BLaER1 (cell line): ENCODE measurements around the gene UGT1A10.

Source experiments
- H3K27ac ChIP-seq: shearing (Covaris generic); formaldehyde crosslinking; 2 replicates; pipeline ENCODE4 v1.8.1; 2022
- H3K27me3 ChIP-seq: shearing (Covaris generic); formaldehyde crosslinking; 2 replicates; pipeline ENCODE4 v1.8.1; 2022
- H3K36me3 ChIP-seq: shearing (Covaris generic); formaldehyde crosslinking; 2 replicates; pipeline ENCODE4 v1.8.1; 2022
- H3K4me1 ChIP-seq: shearing (Covaris generic); formaldehyde crosslinking; 2 replicates; pipeline ENCODE4 v1.8.1; 2022
- H3K4me2 ChIP-seq: shearing (Covaris generic); formaldehyde crosslinking; 2 replicates; pipeline ENCODE4 v1.8.1; 2022
- H3K4me3 ChIP-seq: shearing (Covaris generic); formaldehyde crosslinking; 2 replicates; pipeline ENCODE4 v1.8.1; 2022
- H3K9ac ChIP-seq: shearing (Covaris generic); formaldehyde crosslinking; 2 replicates; pipeline ENCODE4 v1.8.1; 2022
- H3K9me3 ChIP-seq: shearing (Covaris generic); formaldehyde crosslinking; 2 replicates; pipeline ENCODE4 v1.8.1; 2022
- H4K20me1 ChIP-seq: shearing (Covaris generic); formaldehyde crosslinking; 2 replicates; pipeline ENCODE4 v1.8.1; 2022
- Cebpa-rat ChIP-seq: shearing (Covaris generic); IDR thresholded peaks from 2 replicates; pipeline ENCODE4 v1.8.1; 2022

Gene UGT1A10

DNA sequence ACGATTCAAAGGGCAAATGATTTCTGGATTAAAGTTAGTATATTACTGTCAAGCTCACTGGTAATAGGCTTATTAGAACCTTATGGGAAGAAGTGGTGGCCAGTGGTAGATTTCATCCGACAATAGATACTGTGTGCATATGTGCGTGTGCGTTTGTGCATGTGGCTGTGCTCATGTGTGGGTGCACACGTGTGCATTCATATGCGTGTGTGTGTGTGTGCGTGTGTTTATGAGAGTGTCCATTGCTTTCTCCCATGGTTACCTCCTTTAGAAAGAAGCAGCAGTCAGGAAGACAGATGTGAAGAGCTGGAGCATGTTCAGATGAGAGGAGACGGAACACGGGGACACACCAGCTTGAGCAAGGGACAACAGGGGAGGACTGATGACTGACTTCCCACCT lies 133.0 kb downstream of the UGT1A10 start:
- H3K4me2 ChIP-seq: no peak overlapping the region
- no peaks in the 10 kb centered on the region for H3K36me3 ChIP-seq

DNA sequence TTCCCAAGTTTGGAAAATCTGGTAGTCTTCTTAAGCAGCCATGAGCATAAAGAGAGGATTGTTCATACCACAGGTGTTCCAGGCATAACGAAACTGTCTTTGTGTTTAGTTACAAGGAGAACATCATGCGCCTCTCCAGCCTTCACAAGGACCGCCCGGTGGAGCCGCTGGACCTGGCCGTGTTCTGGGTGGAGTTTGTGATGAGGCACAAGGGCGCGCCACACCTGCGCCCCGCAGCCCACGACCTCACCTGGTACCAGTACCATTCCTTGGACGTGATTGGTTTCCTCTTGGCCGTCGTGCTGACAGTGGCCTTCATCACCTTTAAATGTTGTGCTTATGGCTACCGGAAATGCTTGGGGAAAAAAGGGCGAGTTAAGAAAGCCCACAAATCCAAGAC lies 135.9 kb downstream of the UGT1A10 start:
- H3K9me3 ChIP-seq: peaks cover 21% of the 10 kb centered on the region
- H3K4me3 ChIP-seq: no peak overlapping the region
- no peak for TF ChIP-seq Cebpa-rat
- no peaks in the 10 kb centered on the region for H3K4me1 ChIP-seq
- no peak overlapping the region for H3K9ac ChIP-seq
- H3K36me3 ChIP-seq: no peaks in the 10 kb centered on the region
- H3K27me3 ChIP-seq: no peaks in the 10 kb centered on the region
- no peak overlapping the region for H3K27ac ChIP-seq
- no peaks in the 10 kb centered on the region for H4K20me1 ChIP-seq
- no peak overlapping the region for H3K4me2 ChIP-seq

More for the DNA sequence above, 133.0 kb downstream of the UGT1A10 start:
- Histone ChIP-seq H3K27ac (no peak overlapping the region), H3K27me3 (no peaks in the 10 kb centered on the region), H3K9ac (no peak overlapping the region), H3K4me1 (no peaks in the 10 kb centered on the region), H3K4me3 (no peak overlapping the region), H3K9me3 (no peaks in the 10 kb centered on the region), H4K20me1 (no peaks in the 10 kb centered on the region)
- TF ChIP-seq Cebpa-rat: no peak

DNA sequence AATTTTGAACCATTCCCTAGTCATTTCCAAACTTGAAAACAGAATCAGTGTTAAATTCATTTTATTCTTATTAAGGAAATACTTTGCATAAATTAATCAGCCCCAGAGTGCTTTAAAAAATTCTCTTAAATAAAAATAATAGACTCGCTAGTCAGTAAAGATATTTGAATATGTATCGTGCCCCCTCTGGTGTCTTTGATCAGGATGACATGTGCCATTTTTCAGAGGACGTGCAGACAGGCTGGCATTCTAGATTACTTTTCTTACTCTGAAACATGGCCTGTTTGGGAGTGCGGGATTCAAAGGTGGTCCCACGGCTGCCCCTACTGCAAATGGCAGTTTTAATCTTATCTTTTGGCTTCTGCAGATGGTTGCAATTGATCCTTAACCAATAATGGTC lies 136.3 kb downstream of the UGT1A10 start:
- no peak overlapping the region for H3K4me2 ChIP-seq
- H3K4me3 ChIP-seq: no peak overlapping the region
- H3K9me3 ChIP-seq: peaks cover 25% of the 10 kb centered on the region
- H4K20me1 ChIP-seq: no peaks in the 10 kb centered on the region
- H3K4me1 ChIP-seq: no peaks in the 10 kb centered on the region
- no peak overlapping the region for H3K9ac ChIP-seq
- no peak overlapping the region for H3K27ac ChIP-seq
- H3K27me3 ChIP-seq: no peaks in the 10 kb centered on the region
- TF ChIP-seq Cebpa-rat: no peak
- H3K36me3 ChIP-seq: no peaks in the 10 kb centered on the region

DNA sequence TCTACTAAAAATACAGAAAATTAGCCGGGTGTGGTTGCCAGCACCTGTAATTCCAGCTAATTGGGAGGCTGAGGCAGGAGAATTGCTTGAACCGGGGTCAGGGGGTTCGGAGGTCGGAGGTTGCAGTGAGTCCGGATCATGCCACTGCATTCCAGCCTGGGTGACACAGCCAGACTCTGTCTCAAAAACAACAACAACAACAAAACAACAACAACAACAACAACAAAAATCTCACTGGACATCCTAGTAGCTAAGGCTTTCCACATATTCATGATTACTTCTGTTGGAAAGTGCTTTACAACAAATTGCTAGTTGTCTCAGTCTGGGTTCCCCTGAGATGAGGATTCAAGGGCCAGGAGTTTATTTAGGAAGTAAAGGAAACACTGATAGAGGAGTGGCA lies 137.6 kb downstream of the UGT1A10 start:
- H3K4me1 ChIP-seq: no peaks in the 10 kb centered on the region
- H3K36me3 ChIP-seq: no peaks in the 10 kb centered on the region
- no peak overlapping the region for H3K4me2 ChIP-seq
- H3K27ac ChIP-seq: no peak overlapping the region
- no peak for TF ChIP-seq Cebpa-rat
- no peaks in the 10 kb centered on the region for H4K20me1 ChIP-seq
- peaks cover 33% of the 10 kb centered on the region for H3K9me3 ChIP-seq
- H3K9ac ChIP-seq: no peak overlapping the region
- H3K4me3 ChIP-seq: no peak overlapping the region
- no peaks in the 10 kb centered on the region for H3K27me3 ChIP-seq

DNA sequence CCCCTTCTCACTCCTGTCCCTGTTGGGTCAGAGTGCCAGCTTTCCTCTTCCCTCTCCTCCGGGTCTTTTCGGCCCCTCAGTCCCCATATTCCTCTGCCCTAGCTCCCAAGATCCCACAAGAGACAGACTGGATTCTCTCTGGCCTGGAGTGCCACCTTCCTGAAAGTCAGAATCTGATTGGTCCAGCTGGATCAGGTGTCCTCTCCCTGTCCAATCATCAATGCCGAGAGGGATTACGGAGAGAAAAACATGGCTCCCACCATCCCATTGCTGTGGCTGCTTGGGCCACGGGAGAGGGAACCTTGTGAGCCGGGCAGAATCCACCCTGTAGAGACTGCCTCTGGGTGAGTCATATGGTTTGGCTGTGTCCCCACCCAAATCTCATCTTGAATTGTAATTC lies 139.2 kb downstream of the UGT1A10 start:
- Histone ChIP-seq H3K9me3 (peaks cover 33% of the 10 kb centered on the region), H3K27me3 (no peaks in the 10 kb centered on the region), H3K9ac (no peak overlapping the region), H3K4me3 (no peak overlapping the region), H3K4me2 (no peak overlapping the region), H3K27ac (no peak overlapping the region), H3K36me3 (no peaks in the 10 kb centered on the region), H3K4me1 (no peaks in the 10 kb centered on the region), H4K20me1 (no peaks in the 10 kb centered on the region)
- no peak for TF ChIP-seq Cebpa-rat

DNA sequence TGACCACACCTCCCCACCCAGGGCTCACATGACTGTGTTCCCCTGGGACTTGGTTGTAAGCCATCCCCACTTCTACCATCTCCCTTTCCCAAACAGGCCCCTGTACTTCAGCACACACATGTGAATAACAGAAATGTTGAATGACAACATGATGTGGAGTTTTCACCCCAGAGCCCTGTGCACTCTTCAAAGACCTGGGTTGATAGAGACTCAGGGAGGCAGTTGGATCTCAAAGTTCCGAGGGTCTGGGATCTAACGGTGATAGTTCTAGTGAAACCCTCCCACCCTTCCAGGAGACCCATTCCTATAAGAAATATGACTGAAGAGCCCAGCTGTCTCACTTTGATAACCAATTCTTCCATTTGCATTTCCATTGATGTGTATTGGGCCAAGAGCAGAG lies 141.8 kb downstream of the UGT1A10 start, which contains the start of gene MROH2A:
MROH2A (plus strand) TSS at position 301 of the 400 bp plus-strand sequence. CDS start 1,029 bp downstream, outside the sequence.
- H3K4me1 ChIP-seq: no peaks in the 10 kb centered on the region
- TF ChIP-seq Cebpa-rat: no peak
- peaks cover 33% of the 10 kb centered on the region for H3K9me3 ChIP-seq
- no peaks in the 10 kb centered on the region for H3K27me3 ChIP-seq
- no peak within 1 kb of the TSS for H3K4me3 ChIP-seq
- H3K9ac ChIP-seq: no peak within 1 kb of the TSS
- no peaks in the 10 kb centered on the region for H3K36me3 ChIP-seq
- H4K20me1 ChIP-seq: no peaks in the 10 kb centered on the region
- no peak within 1 kb of the TSS for H3K27ac ChIP-seq
- no peak within 1 kb of the TSS for H3K4me2 ChIP-seq

DNA sequence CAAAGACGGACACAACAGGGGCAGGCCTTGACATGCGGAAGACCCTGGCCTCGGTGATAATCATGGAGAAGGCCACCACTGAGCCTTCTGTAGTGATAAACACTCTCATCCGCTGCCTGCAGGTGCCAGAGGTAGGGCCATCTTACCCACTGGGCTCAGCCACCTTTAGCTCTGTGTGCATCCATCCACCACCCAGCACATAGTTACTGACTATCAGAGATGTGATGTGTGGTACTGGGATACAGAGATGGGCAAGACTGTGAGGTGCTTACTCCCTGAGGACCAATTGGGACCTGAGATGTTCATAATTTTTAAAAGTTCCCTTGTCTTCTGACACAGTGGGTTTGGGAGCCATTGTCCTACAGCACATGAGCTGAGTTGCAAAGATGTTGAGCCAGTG lies 143.5 kb downstream of the UGT1A10 start:
- Histone ChIP-seq H3K4me2 (no peak overlapping the region), H3K4me1 (peaks cover 3% of the 10 kb centered on the region), H3K4me3 (no peak overlapping the region), H3K36me3 (no peaks in the 10 kb centered on the region), H4K20me1 (no peaks in the 10 kb centered on the region), H3K9me3 (peaks cover 37% of the 10 kb centered on the region), H3K27ac (no peak overlapping the region), H3K27me3 (no peaks in the 10 kb centered on the region), H3K9ac (no peak overlapping the region)
- no peak for TF ChIP-seq Cebpa-rat

DNA sequence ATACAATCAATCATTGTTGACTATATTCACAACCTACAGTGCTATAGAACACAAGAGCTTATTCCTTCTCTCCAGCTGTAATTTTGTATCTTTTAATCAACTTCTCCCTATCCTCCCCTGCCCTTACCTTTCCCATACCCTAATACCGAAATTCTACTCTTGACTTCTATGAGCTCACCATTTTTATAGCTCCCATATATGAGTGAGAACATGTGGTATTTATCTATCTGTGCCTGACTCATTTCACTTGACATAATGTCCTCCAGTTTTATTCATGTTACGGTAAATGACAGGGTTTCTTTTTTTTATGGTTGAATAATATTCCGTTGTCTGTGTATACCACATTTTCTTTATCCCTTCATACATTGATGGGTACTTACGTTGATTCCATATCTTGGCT lies 144.5 kb downstream of the UGT1A10 start:
- Histone ChIP-seq H4K20me1 (no peaks in the 10 kb centered on the region), H3K4me2 (no peak overlapping the region), H3K4me3 (no peak overlapping the region), H3K27me3 (no peaks in the 10 kb centered on the region), H3K4me1 (peaks cover 14% of the 10 kb centered on the region), H3K9ac (no peak overlapping the region), H3K36me3 (no peaks in the 10 kb centered on the region), H3K9me3 (peaks cover 35% of the 10 kb centered on the region), H3K27ac (no peak overlapping the region)
- no peak for TF ChIP-seq Cebpa-rat

DNA sequence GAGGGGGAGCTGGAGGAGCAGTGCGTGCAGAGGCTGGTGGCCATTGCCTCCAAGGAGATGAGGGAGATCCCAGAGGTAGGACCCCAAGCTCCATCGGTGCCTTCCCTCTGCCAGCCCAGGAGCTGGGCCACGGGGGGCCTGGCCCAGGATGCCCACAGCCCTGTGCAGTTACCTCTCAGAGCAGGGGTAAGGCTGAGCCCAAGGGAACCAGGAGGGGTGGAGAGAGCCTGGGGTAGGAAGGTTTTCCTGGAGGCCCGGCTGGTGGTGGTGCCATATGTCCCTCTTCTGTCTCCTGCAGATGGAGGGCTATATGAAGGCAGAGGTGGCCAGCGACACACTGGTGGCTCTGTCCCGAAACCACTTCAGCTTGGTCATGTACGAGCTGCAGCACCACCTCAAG lies 153.3 kb downstream of the UGT1A10 start:
- no peaks in the 10 kb centered on the region for H3K27me3 ChIP-seq
- no peak overlapping the region for H3K4me3 ChIP-seq
- H4K20me1 ChIP-seq: no peaks in the 10 kb centered on the region
- TF ChIP-seq Cebpa-rat: no peak
- H3K9me3 ChIP-seq: peaks cover 21% of the 10 kb centered on the region
- peaks cover 18% of the 10 kb centered on the region for H3K4me1 ChIP-seq
- no peak overlapping the region for H3K4me2 ChIP-seq
- H3K9ac ChIP-seq: no peak overlapping the region
- no peaks in the 10 kb centered on the region for H3K36me3 ChIP-seq
- no peak overlapping the region for H3K27ac ChIP-seq

DNA sequence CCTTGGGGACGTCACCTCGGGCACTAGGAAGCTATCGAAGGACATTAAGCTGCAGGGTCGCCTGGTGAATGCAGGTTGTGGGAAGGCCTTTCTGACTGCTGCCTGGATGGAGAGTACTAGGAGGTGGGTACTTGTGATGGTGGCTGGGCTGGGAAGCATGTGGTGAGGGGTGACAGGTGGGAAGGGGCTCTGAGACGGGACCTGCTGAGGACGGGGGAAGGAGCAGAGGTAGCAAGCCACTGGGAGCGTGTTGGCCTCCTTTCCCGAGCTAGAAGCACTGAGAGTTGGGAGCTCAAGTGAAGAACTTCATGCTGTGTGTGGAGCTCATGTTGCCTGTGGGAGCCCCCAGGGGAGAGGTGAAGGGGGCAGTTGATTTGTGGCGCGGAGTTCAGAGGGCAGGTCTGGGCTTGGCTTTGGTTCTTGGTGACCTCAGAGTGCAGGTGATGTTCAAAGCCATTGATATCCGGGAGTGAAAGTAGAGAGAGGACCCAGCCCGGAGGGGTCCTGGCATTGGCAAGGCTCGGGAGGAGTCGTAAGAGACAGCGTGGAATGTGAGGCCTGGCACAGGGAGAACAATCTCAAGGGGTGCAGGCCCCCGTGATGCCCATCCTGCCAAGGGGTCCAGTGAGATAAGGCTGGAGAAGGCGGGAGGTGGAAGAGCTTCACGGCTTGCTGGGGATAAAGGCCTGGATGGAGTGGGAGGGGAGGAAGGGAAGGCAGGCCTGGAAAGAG lies 155.1 kb downstream of the UGT1A10 start:
- Histone ChIP-seq H3K9ac (no peak overlapping the region), H4K20me1 (no peaks in the 10 kb centered on the region), H3K4me3 (no peak overlapping the region), H3K4me1 (0 out of 2 replicates have a peak, but pooled peaks cover 5% of the 10 kb centered on the region), H3K36me3 (no peaks in the 10 kb centered on the region), H3K27me3 (no peaks in the 10 kb centered on the region), H3K4me2 (no peak overlapping the region), H3K27ac (no peak overlapping the region), H3K9me3 (peaks cover 8% of the 10 kb centered on the region)
- TF ChIP-seq Cebpa-rat: no peak

DNA sequence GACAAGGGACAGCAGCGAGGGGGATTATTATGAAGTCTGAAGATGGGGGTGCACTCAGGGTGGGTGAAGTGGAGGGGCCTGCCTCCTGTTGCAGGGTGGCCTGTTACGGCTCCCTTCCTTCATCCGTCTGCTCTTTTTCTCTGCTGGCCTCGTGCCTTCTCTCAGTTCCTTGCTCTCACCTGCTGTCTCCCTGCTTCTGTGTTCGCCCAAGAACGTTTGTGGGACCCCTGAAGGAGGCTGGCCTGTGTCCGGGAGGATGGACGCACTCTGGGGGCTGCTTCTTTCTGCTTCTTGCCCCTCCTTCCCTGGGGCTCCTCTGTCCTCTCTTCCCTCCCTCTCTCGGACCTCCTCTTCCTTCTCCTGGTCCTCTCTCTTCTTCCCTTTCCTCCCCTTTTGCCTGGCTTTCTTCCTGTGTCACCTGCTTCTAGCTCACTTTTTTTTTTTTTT lies 155.7 kb downstream of the UGT1A10 start:
- no peak overlapping the region for H3K27ac ChIP-seq
- H3K4me1 ChIP-seq: 0 out of 2 replicates have a peak, but pooled peaks cover 5% of the 10 kb centered on the region
- no peaks in the 10 kb centered on the region for H3K36me3 ChIP-seq
- H3K4me2 ChIP-seq: no peak overlapping the region
- H3K4me3 ChIP-seq: no peak overlapping the region
- no peaks in the 10 kb centered on the region for H3K27me3 ChIP-seq
- no peak for TF ChIP-seq Cebpa-rat
- H3K9ac ChIP-seq: no peak overlapping the region
- peaks cover 2% of the 10 kb centered on the region for H3K9me3 ChIP-seq
- no peaks in the 10 kb centered on the region for H4K20me1 ChIP-seq
